GM12872 (cell line): Measurements from ENCODE around the gene IPO9.

Experiments
- TF ChIP-seq, protein P1 (sequence below): IDR thresholded peaks from 3 replicates; pipeline ENCODE4 v1.5.1; 2011; ENCODE audit warnings: low read depth, mild to moderate bottlenecking, low read length, moderate library complexity; ENCODE audit not compliant: insufficient read depth

Gene IPO9

DNA sequence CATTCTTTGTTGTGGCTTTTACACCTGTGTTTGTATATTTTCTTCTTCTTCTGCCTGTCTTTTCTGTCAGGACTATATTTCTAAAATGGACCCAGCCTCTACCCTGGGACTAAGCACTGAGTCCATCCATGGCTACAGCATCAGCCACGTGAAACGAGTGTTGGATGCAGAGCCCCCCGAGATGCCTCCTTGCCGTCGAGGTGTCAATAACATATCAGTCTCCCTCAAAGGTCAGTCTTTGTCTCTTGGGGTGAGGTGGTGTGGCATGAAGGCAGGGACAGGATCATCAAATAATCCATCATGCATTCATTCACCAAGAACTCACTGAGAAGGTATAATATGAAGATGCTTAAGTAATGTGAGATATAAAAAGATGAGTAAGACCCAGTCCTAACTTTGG is 19.1 kb upstream of the IPO9 start:
- TF ChIP-seq, protein P1, sequence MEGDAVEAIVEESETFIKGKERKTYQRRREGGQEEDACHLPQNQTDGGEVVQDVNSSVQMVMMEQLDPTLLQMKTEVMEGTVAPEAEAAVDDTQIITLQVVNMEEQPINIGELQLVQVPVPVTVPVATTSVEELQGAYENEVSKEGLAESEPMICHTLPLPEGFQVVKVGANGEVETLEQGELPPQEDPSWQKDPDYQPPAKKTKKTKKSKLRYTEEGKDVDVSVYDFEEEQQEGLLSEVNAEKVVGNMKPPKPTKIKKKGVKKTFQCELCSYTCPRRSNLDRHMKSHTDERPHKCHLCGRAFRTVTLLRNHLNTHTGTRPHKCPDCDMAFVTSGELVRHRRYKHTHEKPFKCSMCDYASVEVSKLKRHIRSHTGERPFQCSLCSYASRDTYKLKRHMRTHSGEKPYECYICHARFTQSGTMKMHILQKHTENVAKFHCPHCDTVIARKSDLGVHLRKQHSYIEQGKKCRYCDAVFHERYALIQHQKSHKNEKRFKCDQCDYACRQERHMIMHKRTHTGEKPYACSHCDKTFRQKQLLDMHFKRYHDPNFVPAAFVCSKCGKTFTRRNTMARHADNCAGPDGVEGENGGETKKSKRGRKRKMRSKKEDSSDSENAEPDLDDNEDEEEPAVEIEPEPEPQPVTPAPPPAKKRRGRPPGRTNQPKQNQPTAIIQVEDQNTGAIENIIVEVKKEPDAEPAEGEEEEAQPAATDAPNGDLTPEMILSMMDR: no peak

DNA sequence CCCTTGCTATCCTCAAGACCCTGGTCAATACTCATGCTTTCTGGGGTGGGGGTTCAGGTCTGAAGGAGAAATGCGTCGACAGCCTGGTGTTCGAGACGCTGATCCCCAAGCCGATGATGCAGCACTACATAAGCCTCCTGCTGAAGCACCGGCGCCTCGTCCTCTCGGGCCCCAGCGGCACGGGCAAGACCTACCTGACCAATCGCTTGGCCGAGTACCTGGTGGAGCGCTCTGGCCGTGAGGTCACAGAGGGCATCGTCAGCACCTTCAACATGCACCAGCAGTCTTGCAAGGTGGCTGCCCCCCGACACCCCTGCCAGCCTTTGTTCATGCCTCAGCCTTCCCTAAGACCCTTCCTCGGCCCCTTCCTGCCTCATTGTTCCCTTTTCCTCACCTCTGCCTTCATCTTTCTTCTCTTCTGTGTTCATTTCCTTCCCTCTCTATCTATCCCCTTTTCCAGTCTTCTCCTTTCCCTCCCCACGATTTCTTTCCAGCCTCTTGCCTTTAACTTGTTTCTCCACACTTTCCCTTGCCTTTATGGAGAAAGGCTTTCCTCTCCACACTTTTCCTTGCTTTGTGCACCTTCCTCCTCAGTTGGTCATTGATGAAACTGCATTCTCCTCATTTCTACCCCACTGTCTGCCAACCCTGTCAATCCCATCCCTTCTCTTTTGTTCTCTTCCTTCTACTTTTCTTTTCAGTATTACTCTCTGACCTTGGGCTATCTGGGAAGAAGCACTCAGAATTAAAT is 18.3 kb upstream of the IPO9 start:
- TF ChIP-seq, protein P1: no peak

DNA sequence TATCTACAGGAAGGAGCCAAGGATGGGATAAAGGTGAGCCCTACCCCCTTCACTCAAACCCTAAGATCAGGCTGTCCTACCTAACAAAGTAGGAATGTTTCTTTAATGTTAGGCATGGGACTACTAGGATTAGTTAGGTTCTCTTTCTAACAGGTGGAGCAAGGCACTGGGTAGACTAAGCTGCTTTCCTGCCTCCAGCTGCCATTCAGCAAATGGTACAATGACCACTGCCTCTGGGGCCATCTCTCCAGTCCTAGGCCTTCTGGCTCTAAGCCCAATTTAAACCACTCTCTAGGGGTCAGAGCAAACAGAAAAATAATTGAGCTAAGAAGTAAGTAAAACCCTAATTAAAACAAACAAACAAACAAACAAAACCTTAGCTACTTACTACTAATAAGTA is 15.7 kb upstream of the IPO9 start:
- TF ChIP-seq, protein P1: no peak

DNA sequence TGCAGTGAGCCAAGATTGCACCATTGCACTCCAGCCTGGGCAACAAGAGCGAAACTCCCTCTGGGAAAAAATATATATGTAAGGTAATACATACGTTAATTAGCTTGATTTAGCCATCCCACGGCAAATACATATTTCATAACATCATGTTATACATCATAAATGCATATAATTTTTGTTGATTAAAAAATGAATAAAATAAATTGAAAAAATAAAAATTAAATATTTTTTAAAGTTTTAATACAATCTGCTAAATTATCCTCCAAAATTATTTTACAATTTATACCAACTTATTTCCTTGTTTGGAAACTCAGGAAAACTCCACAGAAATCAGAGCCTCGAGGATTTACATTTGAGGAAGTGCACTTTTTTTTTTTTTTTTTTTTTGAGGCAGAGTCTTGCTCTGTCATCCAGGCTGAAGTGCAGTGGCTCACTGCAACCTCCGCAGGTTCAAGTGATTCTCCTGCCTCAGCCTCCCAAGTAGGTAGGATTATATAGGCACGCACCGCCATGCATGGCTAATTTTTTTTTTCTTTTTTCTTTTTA is 12.6 kb upstream of the IPO9 start:
- TF ChIP-seq, protein P1: no peak

DNA sequence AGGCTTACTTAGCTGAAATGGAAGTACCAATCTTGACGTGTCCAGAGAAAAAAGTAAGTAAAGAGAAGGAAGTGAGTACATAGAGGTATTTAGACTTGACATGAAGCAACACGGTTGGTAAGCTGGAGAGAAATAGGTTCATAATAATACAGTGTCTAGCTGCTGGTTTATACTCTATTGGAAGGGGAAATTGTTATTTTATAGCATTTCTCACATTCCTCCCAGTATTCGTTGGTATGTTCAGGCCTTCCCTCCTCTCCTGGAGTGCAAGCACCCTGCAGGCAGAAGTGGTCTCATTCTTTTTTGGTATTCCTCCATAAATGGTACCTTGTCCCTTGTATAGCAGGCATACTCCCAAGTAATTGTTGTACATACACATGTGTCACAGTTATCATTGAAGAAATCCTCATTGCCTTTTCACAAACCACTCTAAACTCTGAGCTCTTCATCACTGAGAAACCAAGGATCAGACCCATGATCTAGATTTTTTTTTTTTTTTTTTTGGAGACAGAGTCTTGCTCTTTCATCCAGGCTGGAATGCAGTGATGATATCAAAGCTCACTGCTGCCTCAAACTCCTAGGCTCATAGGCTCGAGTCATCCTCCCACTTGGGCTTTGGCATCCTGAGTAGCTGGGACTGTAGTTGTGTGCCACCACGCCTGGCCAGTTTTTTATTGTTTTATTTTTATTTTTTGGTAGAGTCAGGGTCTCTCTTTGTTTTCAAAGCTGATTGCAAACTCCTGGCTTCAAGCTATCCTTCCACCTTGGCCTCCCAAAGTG is 9.8 kb upstream of the IPO9 start:
- TF ChIP-seq, protein P1: no peak

DNA sequence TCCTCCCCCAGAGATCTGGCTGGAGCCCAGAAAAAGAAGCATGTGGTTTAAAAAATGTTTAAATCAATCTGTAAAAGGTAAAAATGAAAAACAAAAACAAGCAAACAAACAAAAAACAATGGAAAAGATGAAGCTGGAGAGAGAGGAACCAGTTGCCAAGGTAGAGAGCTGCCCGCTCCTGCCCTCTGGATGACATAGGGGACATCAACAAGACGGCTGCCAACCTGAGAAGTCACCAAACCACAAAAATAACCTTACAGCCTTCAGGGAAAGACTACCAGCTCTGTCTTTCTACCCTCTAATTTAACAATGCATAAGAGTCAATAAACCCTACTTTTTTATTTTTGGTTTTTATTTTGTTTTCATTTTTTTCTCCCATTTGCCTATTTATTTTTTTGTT is 8.5 kb upstream of the IPO9 start:
- TF ChIP-seq, protein P1: no peak

DNA sequence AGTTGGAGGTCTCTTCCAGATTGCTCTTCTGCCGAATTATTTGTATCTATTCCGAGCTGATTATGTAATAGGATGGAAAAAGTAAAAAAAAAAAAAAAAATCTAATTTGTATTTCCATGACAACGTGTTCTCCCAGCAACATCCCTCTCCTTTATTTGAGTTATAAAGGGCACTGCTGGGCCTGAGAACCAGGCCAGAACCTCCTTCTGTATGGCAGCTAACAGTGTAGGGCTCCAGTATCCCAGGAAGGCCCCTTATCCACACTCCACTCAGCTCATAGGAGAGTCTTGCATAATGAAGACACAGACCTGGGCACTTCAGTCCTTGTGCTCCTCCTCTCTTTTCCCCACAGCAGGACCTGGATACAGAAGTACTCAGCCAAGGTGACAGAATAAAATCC is 3.7 kb upstream of the IPO9 start:
- TF ChIP-seq, protein P1: no peak
